B cell (primary cell): ENCODE data around the gene PARD6G. TPM values are rescaled to one million over a fixed set of nuclear protein-coding genes. Genes with fewer than 3 reads are reported as not detected.

Experiments
- ATAC-seq: fragments of 200-7000 bp; cut with Tn5 transposase; one replicate; pipeline ENCODE4 v1.10.0; 2021; ENCODE audit warnings: low read depth, mild to moderate bottlenecking, moderate number of reproducible peaks, moderate library complexity
- CTCF ChIA-PET: fragments of 350-600 bp; sonication (Branson Sonifier 250); formaldehyde crosslinking; loops from one replicate; lab custom pipeline; 2021; ENCODE audit warnings: antibody characterized with exemption, inconsistent platforms; lab: Charles Lee
- POLR2A ChIA-PET: fragments of 350-600 bp; sonication (Branson Sonifier 250); formaldehyde crosslinking; loops from one replicate; lab custom pipeline; 2021; ENCODE audit warnings: antibody characterized with exemption; lab: Charles Lee
- DNase-seq: peaks from one replicate; pipeline ENCODE4 v3.0.0; 2013
- H2AFZ ChIP-seq: 2 replicates; pipeline ENCODE4 v1.6.1; 2012; ENCODE audit warnings: mild to moderate bottlenecking, low read depth, low read length; ENCODE audit not compliant: insufficient read depth, poor library complexity, severe bottlenecking
- H3K27ac ChIP-seq, 2 donors: 1 replicate in 1 of 2; 2 replicates in 1 of 2; pipeline ENCODE4 v1.5.1; 2012 to 2013; ENCODE audit warnings: low read length in 2 of 2, mild to moderate bottlenecking in 2 of 2, moderate library complexity in 1 of 2
- H3K27me3 ChIP-seq, 4 experiments: fragments of 200-600 bp in 1 of 4; sonication (generic) in 1 of 4; replicated peaks in 1 of 4; 1 replicate in 2 of 4; 2 replicates in 2 of 4; pipeline versions ENCODE4 v1.6.1 to v1.7.0; 2013 to 2016; ENCODE audit warnings: low read length in 3 of 4, mild to moderate bottlenecking in 2 of 4, mixed read lengths in 1 of 4, moderate library complexity in 1 of 4; ENCODE audit not compliant: insufficient read depth in 4 of 4, control insufficient read depth in 3 of 4; ENCODE audit errors: control extremely low read depth in 1 of 4
- H3K36me3 ChIP-seq, 2 experiments: replicated peaks in 1 of 2; 1 replicate in 1 of 2; 2 replicates in 1 of 2; pipeline versions ENCODE4 v1.6.1 to v1.7.1; 2013; ENCODE audit warnings: low read length in 1 of 2; ENCODE audit not compliant: insufficient read depth in 2 of 2, control insufficient read depth in 1 of 2; ENCODE audit errors: control extremely low read depth in 1 of 2, extremely low read depth in 1 of 2
- H3K4me1 ChIP-seq, 2 donors: fragments of 200-600 bp in 1 of 2; sonication (generic) in 1 of 2; 1 replicate in 1 of 2; 2 replicates in 1 of 2; pipeline versions ENCODE4 v1.5.1 to v1.6.1; 2013 to 2017; ENCODE audit warnings: low read length in 2 of 2; ENCODE audit not compliant: control insufficient read depth in 2 of 2, insufficient read depth in 2 of 2
- H3K4me2 ChIP-seq: replicated peaks from 2 replicates; pipeline ENCODE3; 2012; ENCODE audit warnings: mild to moderate bottlenecking, low read depth, low read length; ENCODE audit not compliant: poor library complexity, severe bottlenecking
- H3K4me3 ChIP-seq, 5 experiments: fragments of 200-600 bp in 1 of 5; sonication (generic) in 1 of 5; 1 replicate in 3 of 5; 2 replicates in 2 of 5; pipeline versions ENCODE4 v1.5.1 to v1.7.0; 2011 to 2016; ENCODE audit warnings: low read length in 4 of 5, mild to moderate bottlenecking in 4 of 5, low read depth in 2 of 5, control low read depth in 1 of 5, moderate library complexity in 1 of 5; ENCODE audit not compliant: insufficient read depth in 1 of 5; ENCODE audit errors: control extremely low read depth in 1 of 5, extremely low read depth in 1 of 5
- H3K79me2 ChIP-seq: fragments of 200-600 bp; sonication (generic); one replicate; pipeline ENCODE4 v1.6.0; 2016; ENCODE audit warnings: low read length; ENCODE audit not compliant: control insufficient read depth, insufficient read depth
- H3K9ac ChIP-seq: fragments of 200-600 bp; sonication (generic); 2 replicates; pipeline ENCODE4 v1.6.1; 2017; ENCODE audit warnings: mild to moderate bottlenecking, low read length, moderate library complexity
- H3K9me3 ChIP-seq, 3 donors: one replicate each; pipeline versions ENCODE4 v1.6.1 to v1.7.1; 2013; ENCODE audit warnings: low read length in 2 of 3; ENCODE audit not compliant: control insufficient read depth in 2 of 3, insufficient read depth in 1 of 3; ENCODE audit errors: control extremely low read depth in 1 of 3
- H4K20me1 ChIP-seq: 2 replicates; pipeline ENCODE4 v1.6.0; 2012; ENCODE audit warnings: mild to moderate bottlenecking, low read length; ENCODE audit not compliant: insufficient read depth, control insufficient read depth, poor library complexity, severe bottlenecking
- H3K27ac Mint-ChIP-seq: one replicate; pipeline ENCODE4 v1.8.0; 2021; ENCODE audit warnings: mixed read lengths
- H3K27me3 Mint-ChIP-seq: one replicate; pipeline ENCODE4 v1.8.0; 2021; ENCODE audit warnings: mixed read lengths
- H3K4me1 Mint-ChIP-seq: one replicate; pipeline ENCODE4 v1.8.0; 2021; ENCODE audit warnings: mixed read lengths
- H3K4me3 Mint-ChIP-seq: one replicate; pipeline ENCODE4 v1.8.0; 2021; ENCODE audit warnings: mixed read lengths
- H3K9me3 Mint-ChIP-seq: one replicate; pipeline ENCODE4 v1.8.0; 2022; ENCODE audit warnings: mixed read lengths; ENCODE audit not compliant: insufficient read depth
- EZH2 ChIP-seq: IDR thresholded peaks from 2 replicates; pipeline ENCODE4 v1.6.1; 2012; ENCODE audit warnings: borderline replicate concordance, low read depth, mild to moderate bottlenecking, moderate library complexity, low read length; ENCODE audit not compliant: insufficient read depth, poor library complexity, severe bottlenecking
- WGBS: methylation state at CpG from one replicate; pipeline ENCODE4 v1.1.5; 2013; ENCODE audit warnings: missing lambda C conversion rate; ENCODE audit not compliant: insufficient coverage; 5-methylcytosine and 5-hydroxymethylcytosine counted together
- intact Hi-C: fragments of 100-400 bp; cut with micrococcal nuclease; formaldehyde crosslinking; loops from one replicate; pipeline ENCODE4 v1.10.0; 2022
- polyA plus RNA-seq: library from polyadenylated mRNA; depleted of rRNA; stranded (reverse); fragments of >200 nt; gene quantifications from 2 replicates; pipeline ENCODE4 v1.2.3, GENCODE V29; 2012
- total RNA-seq, 2 donors: library from RNA; stranded (reverse); fragments of 120-200 nt in 1 of 2; gene quantifications; 1 replicate in 1 of 2; 2 replicates in 1 of 2; pipeline versions ENCODE4 v1.2.3 to v1.2.4, GENCODE V29; 2013 to 2022
- TF ChIP-seq, protein P1 (sequence below): fragments of 200-600 bp; IDR thresholded peaks from one replicate; pipeline ENCODE4 v1.8.0; 2022; ENCODE audit warnings: antibody characterized with exemption, mild to moderate bottlenecking

PARD6G gene
- total and polyA plus RNA-seq, 2 donors (not counting 1 experiment from before 2014, with no cell fraction given): not detected

DNA sequence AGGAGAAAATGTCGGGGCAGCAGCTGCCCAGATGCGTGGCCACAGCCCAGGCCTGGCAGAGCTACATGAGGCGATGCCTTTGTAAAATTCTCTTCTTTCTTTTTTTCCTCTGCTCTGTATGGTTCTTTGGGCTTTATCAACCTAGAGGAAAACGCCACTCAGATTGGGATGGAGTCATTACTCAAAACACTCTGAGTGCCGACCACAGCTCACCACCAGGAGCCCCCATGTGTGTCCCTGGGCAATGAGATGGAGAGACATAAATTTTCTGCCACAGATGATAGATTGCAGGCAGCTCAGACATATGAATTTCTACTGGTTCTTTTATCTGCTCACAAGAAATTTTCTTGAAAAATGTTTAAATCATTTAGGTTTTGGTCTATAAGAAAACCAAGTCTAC lies 56.0 kb downstream of the PARD6G start:
- Mint-ChIP-seq H3K9me3 (no peaks in the 10 kb centered on the region), H3K27ac (no peak overlapping the region), H3K4me1 (no peaks in the 10 kb centered on the region), H3K27me3 (peaks cover 42% of the 10 kb centered on the region), H3K4me3 (no peak overlapping the region)
- no peak overlapping the region for H3K4me3 ChIP-seq
- H3K9me3 ChIP-seq: peaks cover 0 to 3% (median 0%) of the 10 kb centered on the region in 3 donors
- H3K36me3 ChIP-seq: no peaks in the 10 kb centered on the region
- H2AFZ ChIP-seq: no peak overlapping the region
- H3K27me3 ChIP-seq: peaks cover 0 to 7% (median 0%) of the 10 kb centered on the region in 4 experiments
- no peaks in the 10 kb centered on the region for H4K20me1 ChIP-seq
- intact Hi-C loops: no loop called here
- H3K9ac ChIP-seq: no peak overlapping the region
- ATAC-seq (no peak), DNase-seq (no peak)
- no peak overlapping the region for H3K4me2 ChIP-seq
- 54% methylated on average over 5 of the region's 5 CpGs for WGBS
- TF ChIP-seq, protein P1, sequence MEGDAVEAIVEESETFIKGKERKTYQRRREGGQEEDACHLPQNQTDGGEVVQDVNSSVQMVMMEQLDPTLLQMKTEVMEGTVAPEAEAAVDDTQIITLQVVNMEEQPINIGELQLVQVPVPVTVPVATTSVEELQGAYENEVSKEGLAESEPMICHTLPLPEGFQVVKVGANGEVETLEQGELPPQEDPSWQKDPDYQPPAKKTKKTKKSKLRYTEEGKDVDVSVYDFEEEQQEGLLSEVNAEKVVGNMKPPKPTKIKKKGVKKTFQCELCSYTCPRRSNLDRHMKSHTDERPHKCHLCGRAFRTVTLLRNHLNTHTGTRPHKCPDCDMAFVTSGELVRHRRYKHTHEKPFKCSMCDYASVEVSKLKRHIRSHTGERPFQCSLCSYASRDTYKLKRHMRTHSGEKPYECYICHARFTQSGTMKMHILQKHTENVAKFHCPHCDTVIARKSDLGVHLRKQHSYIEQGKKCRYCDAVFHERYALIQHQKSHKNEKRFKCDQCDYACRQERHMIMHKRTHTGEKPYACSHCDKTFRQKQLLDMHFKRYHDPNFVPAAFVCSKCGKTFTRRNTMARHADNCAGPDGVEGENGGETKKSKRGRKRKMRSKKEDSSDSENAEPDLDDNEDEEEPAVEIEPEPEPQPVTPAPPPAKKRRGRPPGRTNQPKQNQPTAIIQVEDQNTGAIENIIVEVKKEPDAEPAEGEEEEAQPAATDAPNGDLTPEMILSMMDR: no peak
- TF ChIP-seq EZH2: no peak
- ChIA-PET POLR2A (no interaction called here), CTCF (no interaction called here)
- no peaks in the 10 kb centered on the region for H3K79me2 ChIP-seq
- H3K27ac ChIP-seq: no peak overlapping the region
- no peaks in the 10 kb centered on the region for H3K4me1 ChIP-seq

DNA sequence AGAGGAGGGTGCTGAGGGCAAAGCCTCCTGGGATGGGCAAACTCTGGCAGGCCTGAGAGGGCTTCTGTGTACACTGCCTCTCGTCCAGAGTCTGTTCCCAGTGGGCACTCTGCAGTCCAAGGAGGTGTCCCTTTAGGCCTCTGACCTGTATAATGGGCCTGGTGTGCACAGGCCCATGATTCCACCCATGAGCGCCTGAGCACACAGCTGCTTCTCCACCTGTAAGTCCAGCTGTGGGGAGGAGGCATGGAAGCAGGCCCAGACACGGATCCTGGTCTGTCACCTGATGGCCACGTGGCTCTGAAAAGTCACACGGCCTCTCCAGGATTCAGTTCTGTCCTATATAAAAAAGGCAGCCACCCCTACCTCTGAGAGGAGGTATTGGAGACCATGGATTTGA lies 57.0 kb downstream of the PARD6G start:
- H3K27ac Mint-ChIP-seq: no peak overlapping the region
- no peaks in the 10 kb centered on the region for H3K4me1 Mint-ChIP-seq

More for the DNA sequence above, 57.0 kb downstream of the PARD6G start:
- Histone ChIP-seq H3K27me3 (peaks cover 0 to 7% (median 0%) of the 10 kb centered on the region in 4 experiments), H3K27ac (no peak overlapping the region), H3K9me3 (peaks cover 0 to 3% (median 0%) of the 10 kb centered on the region in 3 donors), H3K79me2 (no peaks in the 10 kb centered on the region), H3K4me1 (no peaks in the 10 kb centered on the region), H3K36me3 (no peaks in the 10 kb centered on the region), H4K20me1 (no peaks in the 10 kb centered on the region), H3K4me3 (no peak overlapping the region), H2AFZ (no peak overlapping the region), H3K4me2 (no peak overlapping the region), H3K9ac (no peak overlapping the region)
- DNase-seq (no peak), ATAC-seq (no peak)
- Mint-ChIP-seq H3K27me3 (peaks cover 42% of the 10 kb centered on the region), H3K9me3 (no peaks in the 10 kb centered on the region), H3K4me3 (no peak overlapping the region)
- ChIA-PET CTCF (interaction anchor here (1.3 kb wide), 1 partner anchor 10 kb away, joined by 3 read pairs; no protein-coding TSS in a partner anchor), POLR2A (no interaction called here)
- intact Hi-C loops: no loop called here
- TF ChIP-seq, protein P1: no peak
- TF ChIP-seq EZH2: no peak
- WGBS: 81% methylated on average over 3 of the region's 5 CpGs
